ENCODE data around the gene NFIB.

Gene NFIB

DNA sequence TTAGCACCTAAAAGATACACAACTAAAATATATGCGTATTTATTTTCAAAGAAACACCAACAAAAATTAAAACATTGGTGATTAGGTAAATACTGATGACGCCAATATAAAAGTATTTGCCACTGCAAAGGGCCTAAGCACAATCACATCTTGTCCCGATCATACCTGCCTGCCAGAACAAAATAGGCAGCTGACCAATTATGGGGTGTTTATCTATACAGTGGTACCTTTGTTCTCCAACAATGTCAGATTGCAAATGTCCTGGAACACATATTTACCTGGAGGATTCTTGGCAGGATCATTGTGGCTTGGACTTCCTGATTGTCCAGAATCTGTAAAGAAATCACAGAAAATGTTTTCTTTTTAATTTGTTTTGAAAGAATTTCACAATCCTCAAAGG lies 134.5 kb downstream of the NFIB start:
- no peak for DNase-seq

DNA sequence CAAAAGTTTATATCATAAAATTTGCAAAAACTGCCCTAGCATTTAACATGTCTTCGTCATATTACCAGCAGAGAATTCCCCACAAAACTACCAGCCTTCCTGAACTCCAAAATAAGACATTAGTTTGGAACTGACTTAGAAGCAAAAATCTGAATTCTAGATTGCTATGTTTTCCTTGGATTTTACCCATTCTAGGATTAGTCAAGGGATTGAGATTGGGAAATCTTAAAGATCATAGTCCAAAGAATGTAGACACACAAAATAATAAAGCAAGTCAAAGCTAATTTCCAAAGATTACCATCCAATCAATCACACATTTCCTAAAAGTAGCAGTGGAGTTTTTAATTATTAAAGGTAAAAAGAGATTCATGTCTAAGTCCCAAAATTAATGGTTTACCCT lies 138.2 kb downstream of the NFIB start:
- DNase-seq, result no peak

DNA sequence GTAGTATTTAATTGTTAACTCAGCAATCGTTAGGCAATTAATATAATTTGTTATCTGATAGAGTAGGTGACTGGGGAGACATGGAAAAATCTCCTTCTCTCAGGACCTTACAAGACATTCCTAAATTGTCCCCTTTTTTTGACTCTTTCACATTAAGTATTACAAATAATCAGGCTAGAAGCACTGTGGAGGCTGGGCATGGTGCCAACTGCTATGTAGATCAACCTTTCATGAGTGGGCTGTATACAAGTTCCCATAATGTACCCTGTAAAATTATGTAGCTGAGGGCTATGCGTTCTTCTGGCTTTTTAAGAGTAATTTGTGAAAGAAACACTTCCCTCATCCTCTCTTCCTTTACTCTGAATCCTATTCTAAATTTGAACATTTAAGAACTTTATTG lies 140.2 kb downstream of the NFIB start:
- peak; percentile 38 for DNase-seq

DNA sequence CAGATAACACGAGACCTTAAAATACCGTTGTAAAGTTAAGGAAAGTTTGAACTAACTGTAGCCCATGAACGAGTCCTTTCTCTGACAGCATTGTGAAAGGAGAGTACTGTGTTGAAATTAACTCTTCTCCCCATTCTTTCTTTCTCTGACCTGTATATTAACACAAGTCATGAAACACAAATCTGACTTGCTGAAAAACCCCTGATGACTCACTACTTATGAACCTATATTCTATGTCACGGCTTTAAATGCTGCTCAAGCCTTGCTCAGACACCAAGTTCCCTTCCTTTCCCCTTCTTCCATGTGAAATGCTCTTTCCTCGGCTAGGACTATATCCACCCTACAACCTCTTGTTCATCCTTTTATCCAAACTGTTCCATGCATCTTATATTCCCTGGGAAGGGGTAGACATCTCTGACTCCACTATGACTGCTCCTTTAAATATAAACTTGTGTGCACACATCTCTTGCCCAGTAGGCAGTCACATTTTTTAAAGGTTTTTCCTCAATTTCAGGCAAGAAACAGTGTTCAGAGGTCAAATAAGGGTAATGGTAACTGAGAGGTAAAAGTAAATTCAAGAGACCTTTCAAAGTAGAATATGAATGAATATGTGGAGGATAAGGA lies 142.9 kb downstream of the NFIB start:
- DNase-seq, result no peak

DNA sequence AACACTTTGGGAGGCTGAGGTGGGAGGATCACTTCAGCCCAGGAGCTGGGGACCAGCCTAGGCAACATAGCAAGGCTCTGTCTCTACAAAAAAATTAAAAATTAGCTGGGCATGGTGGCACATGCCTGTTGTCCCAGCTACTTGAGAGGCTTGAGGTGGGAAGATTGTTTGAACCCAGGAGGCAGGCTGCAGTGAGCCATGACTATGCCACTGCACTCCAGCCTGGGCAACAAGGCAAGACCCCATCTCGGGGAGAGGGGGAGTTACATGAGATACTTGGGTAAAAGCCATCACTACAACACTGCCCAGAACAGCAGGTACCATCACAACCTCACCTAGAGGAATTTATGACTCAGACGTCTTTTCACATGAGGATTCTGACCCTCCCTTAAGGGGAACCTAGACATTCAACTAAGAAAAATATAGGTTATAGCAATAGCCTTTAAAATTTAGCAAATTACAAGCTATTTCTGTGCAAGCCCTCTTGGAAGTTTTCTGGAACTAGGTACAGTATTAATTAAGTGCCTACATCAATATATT lies 143.5 kb downstream of the NFIB start:
- no peak for DNase-seq

DNA sequence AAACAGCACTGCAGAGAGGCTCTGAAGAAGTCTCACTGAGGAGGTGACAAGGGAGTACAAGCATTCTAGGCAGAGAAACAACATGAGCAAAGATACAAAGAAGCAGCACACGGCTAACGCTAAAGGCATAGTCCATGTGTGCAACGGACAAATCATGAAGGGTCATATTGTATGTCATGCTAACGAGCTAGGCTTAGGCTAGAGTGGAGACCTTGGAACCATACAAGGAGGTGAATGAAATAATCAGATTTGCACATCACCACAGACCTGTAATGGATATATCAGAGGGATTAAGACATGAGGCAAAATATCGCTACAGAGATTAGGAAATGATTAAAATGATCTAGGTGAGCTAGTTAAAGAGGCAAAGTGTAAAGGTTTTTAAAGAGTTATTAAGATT lies 145.6 kb downstream of the NFIB start:
- DNase-seq, result no peak

DNA sequence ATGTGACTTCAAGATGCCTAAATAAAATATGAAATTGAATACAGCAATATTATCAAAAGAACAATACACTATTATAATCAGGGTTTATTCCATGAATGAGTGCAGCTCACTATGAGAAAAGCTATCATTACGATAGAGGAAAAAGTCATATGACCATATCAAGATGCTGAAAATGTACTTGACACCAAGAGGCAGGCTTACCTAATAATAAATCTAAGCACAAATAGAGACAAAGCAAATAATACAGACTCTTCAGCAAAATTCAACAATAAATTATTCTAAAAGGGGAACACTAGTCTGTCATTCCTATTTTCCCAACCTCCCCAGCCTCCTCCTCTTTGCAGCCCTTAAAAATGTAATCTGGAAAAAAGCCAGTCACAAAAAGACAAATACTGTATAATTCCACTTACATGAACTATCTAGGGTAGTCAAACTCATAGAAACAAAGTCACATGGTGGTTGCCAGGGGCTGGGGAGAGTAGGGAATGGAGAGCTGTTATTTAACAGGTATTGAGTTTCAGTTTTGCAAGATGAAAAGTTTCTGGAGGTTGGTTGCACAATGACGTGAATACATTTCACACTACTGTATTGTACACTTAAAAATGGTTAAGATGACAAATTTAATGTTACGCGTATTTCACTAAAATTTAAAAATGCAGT lies 148.4 kb downstream of the NFIB start:
- DNase-seq, result no peak

DNA sequence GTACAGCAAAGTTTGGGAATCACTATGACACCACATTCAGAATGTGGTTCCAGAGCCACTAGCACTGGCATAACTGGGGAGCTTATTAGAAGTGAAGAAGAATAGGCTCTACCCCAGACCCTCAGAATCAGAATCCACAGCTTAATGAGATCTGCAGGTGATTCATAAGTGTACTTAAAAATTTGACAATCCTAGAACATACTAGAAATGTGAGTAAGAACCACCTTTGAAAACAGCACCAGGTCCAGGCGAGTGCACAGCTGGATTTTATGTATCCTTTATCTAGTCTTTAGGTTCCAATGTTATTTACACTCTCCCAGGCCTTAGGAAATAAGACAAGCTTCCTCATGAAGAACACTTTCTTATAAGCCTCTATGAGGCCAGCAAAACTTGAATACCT lies 149.0 kb downstream of the NFIB start:
- no peak for DNase-seq

DNA sequence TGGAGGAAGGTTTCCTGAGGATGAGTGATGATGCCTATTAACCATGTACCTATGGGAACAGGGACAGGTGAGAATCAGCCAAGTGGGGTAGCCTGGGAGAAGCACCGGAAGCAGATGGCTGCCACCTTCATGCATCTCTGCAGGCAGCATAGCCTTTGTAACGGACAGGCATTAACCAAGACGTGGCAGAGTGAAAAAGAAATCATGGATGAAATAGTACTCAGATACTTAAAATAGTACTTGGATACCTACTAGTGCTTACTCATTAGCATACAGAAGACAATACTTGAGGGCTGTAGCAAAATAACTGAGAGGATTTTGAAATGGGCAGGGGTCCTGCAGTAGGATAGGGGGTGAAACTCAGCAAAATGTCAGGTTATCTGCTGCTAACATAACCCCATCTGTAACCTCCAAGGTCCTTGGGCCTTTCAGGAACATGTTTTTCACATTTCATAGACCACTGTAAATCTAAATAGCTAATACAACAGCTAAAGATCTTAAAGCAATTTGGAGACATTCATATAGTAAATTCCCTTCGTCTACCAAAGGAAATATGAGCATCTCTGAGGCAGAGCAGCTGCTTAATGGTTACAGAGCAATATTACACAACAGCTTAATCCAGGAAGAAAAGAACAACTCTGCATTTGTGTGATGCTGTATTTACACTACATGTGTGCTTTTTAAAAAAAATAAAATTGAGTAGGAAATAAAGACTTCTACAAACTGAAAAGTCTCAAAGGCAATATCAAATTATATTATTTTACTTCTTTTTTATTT lies 154.3 kb downstream of the NFIB start:
- no peak for DNase-seq

DNA sequence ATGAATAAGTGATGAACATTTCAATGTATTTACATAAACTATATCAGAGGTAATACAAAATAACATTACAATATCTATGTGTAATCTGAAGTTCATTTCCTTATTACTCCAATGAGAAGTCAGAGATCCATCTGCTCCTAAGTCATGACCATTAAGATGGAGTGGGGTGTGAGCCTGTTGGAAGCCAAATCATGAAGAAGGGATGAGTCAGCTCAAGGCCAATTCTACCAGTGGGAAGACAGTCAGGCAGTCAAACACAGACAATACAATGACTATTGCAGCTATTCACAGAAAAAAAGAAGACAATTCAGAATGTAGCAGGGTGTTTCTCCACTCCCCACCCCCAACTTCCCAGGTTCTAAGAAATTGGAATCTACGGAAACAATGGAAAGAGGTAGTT lies 155.0 kb downstream of the NFIB start:
- DNase-seq, result no peak

DNA sequence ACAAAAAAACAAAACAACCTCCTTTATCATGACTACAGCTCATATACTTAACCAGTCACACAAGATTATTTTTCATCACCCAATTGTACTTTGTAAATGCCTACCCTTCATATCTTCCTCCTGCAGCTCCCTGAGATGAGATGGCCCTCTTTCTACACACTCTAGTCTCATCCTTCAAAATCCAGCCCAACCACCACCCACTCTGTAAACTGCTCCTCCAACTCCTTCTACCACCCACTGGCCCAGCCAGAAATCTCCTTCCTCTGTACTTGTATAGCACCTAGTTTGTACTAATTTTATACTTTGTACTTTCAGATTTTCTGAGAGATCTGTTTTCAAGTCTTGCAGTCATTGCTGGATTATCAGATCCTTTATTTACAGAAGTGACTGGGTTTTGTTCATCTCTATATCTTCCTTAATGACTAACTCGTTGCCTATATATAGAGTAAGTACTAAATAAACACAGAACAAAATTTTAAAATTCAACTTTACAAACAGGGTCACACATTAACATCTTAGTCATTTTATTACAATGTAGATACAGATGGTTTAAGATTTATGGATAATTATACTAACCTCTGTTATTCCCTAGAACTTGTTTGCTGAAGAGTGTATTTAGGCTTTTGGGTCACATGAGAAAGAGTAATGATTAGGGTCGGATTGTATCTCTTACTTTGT lies 155.7 kb downstream of the NFIB start:
- DNase-seq, result no peak

DNA sequence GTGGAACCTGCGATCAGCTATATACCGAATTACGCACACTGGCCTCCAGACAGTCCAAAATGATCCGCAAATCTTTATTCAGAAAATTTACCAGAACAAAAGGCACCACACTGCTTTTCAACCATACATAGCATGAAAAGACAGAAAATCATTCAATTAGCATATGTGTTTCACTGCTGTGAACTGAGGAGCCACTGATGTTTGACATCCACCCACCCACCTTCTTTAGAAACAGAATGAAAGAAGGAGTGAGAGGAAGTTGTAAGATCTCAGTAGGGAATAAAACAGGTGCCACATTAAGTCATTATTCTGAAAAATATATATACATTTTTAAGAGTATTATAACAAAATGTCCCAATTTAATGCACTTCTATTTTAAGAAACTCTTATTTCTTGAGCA lies 156.8 kb downstream of the NFIB start:
- no peak for DNase-seq

DNA sequence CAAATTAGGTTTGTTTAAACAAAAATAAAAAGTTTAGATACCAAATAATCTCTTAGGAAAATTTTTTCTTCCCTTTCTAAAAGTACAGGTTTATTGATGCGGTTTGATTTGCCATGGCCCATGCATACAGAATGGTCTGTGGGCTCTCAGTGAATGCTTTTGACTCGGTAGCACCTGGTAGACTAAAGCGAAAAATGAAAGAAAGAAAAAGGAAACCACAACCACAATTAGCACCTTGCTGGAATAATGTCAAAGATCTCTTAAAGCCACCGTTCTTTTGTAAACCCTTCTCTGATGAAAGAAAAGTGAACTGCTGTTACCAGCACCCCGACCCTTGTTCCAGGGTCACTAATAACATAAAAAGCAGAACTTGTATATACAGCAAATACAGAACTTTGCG lies 157.9 kb downstream of the NFIB start:
- DNase-seq, result no peak

DNA sequence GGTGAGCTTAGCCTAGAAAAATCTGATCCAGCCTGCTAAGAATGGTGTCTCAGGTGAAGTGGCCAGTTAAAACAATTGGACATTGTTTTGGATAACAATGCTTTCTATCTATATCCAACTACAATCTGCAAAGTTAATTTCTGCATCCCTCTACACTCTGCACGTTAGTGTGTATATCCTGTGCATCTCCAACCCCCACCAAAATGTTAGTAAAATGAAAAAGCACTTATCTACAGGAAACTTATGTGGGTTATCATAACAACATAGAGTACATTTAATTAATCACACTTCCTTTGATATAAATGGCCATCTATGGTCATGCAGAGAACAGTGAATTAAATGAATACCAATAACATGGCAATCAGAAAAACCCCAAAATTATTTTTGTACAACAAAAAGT lies 158.7 kb downstream of the NFIB start:
- no peak for DNase-seq

DNA sequence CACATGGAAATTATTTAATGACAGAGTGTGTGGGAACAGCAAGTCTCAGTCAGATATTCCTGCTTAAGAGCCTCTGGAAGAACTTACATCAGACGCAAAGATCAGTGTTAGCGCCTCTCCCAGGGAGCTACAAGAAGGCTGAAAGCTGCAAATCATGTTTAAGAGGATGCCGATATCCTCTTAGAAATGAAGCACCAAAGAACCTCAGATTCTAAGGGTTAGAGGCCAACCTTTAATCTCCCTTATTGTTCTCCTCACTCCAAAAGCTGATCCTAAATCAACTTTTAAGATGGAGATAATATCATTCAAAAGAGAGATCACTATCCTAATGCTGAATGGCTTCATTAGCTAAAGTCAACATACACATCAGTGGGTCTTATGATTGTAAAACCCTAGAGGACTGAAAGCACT lies 160.6 kb downstream of the NFIB start:
- no peak for DNase-seq

DNA sequence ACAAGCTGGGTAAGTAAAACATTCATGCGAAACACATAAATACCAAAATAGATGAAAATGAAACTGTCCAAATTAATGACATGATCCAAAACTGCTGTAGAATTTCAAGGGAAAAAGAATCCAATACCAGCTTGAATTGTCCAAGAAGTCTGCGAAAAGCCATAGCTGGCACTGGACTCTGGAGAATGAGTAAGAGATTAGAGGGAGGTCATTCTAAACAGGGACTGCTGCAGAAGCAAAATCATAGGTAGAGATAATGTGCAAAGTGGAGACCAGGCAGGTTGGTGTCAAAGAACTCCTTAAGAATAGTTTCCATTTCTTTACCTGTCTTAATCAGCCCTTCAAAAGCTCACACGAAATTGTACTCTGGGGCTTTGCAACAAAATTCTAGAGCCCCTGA lies 162.5 kb downstream of the NFIB start:
- DNase-seq, result no peak

DNA sequence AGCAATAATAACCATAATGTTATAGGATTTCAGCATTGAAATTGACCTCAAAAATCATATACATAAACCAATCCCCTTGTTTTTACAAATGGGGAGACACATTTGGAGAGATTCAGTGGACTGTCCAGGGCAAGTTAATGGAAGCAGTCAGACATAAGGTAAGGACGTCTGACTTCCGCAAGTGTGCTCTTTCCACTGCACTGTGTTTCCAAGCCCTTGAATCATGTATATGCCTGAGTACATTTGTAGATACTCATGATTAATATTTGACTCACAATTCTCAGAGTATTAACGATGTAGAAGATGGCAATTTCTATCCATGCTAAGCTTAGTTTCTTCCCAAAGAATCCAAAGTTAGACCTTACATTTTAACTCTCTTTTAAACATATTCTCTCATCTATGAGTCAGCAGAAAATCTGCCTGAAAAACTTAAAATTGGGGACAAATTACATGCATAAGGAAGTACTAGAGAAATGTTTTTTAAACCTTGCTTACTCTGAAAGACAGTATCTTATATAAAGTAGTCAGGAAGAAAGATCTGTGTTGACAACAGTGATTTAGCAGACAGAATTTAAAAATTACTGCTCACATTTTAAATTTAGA lies 165.3 kb downstream of the NFIB start:
- no peak for DNase-seq

DNA sequence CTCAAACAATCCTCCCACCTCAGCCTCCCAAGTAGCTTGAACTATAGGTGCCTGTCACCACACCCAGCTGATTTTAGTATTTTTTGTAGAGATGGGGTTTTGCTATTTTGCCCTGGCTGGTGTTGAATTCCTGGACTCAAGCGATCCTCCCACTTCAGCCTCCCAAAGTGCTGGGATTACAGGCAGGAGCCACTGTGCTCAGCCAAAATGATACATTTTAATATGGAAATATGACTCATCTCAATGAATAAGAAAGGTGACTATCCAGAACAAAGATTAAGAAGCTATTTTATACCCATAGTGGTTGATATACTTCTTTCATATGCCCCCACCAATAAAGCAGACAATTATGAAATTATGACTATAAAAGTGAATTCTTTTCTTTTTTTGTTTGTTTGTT lies 166.2 kb downstream of the NFIB start:
- no peak for DNase-seq

DNA sequence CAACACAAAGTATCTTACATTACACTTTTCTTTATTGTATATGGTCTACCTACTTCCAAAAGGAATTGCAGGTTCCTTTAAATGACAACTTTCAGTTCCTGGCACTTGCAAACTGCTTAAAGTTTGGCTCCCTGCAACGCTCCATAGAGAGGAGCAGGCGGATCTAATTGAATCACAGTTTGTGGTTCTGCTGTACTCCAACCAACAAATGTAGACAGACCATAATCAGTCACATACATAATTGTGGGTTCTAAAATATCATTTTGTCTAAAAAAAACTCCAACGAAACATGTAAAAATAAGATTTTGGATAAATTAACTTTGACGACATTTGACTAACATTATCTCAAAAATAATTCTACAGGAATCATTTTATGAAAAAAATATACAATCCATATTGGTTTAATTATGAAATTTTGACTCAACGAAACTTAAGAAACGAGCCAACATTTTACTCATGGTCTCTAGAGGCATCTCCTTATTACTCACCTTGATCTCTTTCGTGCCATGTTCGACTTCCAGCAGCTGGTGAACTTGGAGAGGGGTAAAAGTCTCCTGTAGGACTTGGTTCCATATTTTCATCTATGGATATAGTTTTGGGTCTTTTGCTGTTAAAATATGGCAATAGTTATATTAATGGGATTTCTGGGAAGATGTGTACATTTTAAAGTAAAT lies 167.6 kb downstream of the NFIB start:
- no peak for DNase-seq

DNA sequence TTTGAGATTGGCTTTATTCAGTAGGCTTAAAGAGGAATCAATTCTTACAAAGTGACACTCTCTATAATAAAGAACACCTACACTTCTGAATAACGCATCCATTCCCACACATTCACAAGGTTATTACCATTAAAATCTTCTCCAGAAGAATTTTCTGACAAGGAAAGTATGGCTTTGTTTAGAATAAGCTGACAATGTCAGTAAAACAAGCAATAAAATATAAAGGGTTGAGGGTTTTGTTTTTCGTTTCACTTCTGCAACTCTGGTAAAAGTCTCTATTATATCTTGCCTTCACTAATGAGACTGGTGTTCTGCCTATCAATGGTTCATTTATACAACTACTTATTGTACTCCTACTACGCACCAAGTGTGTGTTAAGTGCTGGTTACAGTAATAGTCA lies 169.7 kb downstream of the NFIB start:
- no peak for DNase-seq

DNA sequence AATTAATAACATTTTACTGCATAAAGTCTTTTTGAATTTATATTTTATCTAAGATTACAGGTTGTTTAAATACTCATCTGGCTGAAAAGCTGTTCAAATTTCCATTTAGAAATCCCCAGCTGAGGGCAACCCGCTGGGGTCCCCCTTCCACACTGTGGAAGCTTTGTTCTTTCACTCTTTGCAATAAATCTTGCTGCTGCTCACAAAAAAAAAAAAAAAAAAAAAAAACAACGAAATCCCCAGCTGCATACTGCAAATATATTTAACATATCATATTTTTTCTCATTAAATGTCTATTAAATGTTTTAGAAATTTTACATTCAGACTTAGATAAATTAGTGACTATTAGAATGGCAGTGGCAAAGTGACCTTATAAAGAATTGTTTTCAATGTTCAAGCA lies 172.2 kb downstream of the NFIB start:
- DNase-seq, result no peak

DNA sequence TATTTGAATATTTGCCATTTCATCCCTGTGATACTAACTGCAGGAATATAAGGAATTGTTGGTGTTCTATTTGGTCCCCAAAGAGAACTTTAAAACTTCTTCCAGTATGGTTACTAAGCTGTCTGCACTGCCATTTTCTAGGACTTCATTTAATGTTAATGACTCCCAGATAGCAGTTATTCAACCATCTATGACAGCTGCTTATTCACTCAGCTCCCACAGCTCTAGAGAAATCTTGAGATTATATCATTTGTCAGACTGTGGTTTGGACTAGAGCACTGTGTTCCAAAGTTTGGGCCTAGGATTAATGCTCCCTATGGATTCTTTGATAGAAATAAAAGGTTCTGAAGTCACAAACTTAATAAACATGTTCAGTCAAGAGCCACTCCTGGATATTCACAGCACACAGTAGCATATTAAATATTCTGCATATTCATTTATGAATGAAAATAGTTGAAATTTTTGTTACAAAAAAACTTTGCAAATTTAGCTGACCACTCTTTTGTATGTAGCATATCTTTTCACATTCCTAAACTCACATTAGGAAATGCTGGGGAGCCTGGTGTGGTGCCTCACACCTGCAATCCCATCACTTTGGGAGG lies 173.7 kb downstream of the NFIB start:
- DNase-seq, result no peak

Data from NCI-H2227 treated with DMSO at 0.1 percent for 48 hours (cell line).